ENCODE results near the gene MYOG. TPM values are rescaled to one million over a fixed set of nuclear protein-coding genes. Genes with fewer than 3 reads are reported as not detected.

MYOG gene
- total RNA-seq, 1 experiment from 2014 or later: not detected

GRCh38 chr1:203113308-203113707 is 27.5 kb upstream of the MYOG start:
- H3T11ph ChIP-seq (ENCODE audit: low read length): no peak overlapping the region
- no peak overlapping the region for H3K27ac ChIP-seq (ENCODE audit: insufficient read length, low read depth, low read length)
- no peak for DNase-seq
- H2BK20ac ChIP-seq (ENCODE audit: low read depth, low read length, poor library complexity, severe bottlenecking): no peak overlapping the region
- H4K8ac ChIP-seq (replicated peaks; ENCODE audit: insufficient read length, low read depth, low read length): no peak overlapping the region
- H3K9me3 Mint-ChIP-seq: no peaks in the 10 kb centered on the region; a peak in 1 of 5 replicates
- H3K27me3 ChIP-seq (ENCODE audit: insufficient read depth, low read length): no peaks in the 10 kb centered on the region
- H3K4me1 ChIP-seq (ENCODE audit: insufficient read depth, low read length): no peaks in the 10 kb centered on the region
- no peak overlapping the region for H3K18ac ChIP-seq (ENCODE audit: insufficient read length, low read depth, low read length)
- H3K4me1 Mint-ChIP-seq: peaks cover 0 to 4% of the 10 kb centered on the region in 2 experiments; a peak in 1 of 4 replicates
- H2BK12ac ChIP-seq (ENCODE audit: insufficient read length, low read depth, low read length): no peak overlapping the region
- no peaks in the 10 kb centered on the region for H3K9me3 ChIP-seq (ENCODE audit: control insufficient read depth, low read depth, low read length)
- no peak overlapping the region for H3K4me2 ChIP-seq (ENCODE audit: insufficient read depth, insufficient read length, low read length)
- no peaks in the 10 kb centered on the region for H3K23me2 ChIP-seq (ENCODE audit: insufficient read length, low read depth, low read length, poor library complexity, severe bottlenecking)
- no peak overlapping the region for H2BK120ac ChIP-seq (ENCODE audit: low read depth, low read length, poor library complexity, severe bottlenecking)
- peaks cover 45% of the 10 kb centered on the region for H3K27me3 Mint-ChIP-seq (ENCODE audit: low read depth)
- H3K79me2 ChIP-seq (ENCODE audit: insufficient read depth, low read length): no peaks in the 10 kb centered on the region
- no peak overlapping the region for H3K23ac ChIP-seq (ENCODE audit: insufficient read length, low read depth, low read length)
- H3K4ac ChIP-seq (ENCODE audit: low read depth, low read length): no peak overlapping the region
- no peaks in the 10 kb centered on the region for H3K36me3 Mint-ChIP-seq (ENCODE audit: insufficient read depth in 1 of 3, low read depth in 3 of 3)
- H3K56ac ChIP-seq (ENCODE audit: insufficient read length, low read depth, low read length): no peak overlapping the region
- no peaks in the 10 kb centered on the region for H4K20me1 ChIP-seq (ENCODE audit: control insufficient read depth, insufficient read depth, insufficient read length)
- WGBS (ENCODE audit: extremely low coverage, insufficient read length, low lambda C conversion rate): no CpG with 5 or more reads among the region's 4 CpGs
- H2BK5ac ChIP-seq (ENCODE audit: insufficient read length, low read length): no peak overlapping the region
- TF ChIP-seq, protein P1, sequence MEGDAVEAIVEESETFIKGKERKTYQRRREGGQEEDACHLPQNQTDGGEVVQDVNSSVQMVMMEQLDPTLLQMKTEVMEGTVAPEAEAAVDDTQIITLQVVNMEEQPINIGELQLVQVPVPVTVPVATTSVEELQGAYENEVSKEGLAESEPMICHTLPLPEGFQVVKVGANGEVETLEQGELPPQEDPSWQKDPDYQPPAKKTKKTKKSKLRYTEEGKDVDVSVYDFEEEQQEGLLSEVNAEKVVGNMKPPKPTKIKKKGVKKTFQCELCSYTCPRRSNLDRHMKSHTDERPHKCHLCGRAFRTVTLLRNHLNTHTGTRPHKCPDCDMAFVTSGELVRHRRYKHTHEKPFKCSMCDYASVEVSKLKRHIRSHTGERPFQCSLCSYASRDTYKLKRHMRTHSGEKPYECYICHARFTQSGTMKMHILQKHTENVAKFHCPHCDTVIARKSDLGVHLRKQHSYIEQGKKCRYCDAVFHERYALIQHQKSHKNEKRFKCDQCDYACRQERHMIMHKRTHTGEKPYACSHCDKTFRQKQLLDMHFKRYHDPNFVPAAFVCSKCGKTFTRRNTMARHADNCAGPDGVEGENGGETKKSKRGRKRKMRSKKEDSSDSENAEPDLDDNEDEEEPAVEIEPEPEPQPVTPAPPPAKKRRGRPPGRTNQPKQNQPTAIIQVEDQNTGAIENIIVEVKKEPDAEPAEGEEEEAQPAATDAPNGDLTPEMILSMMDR (conservative IDR thresholded peaks at IDR 0.05): no peak
- no peak overlapping the region for H4K91ac ChIP-seq (ENCODE audit: insufficient read length, low read depth, low read length)
- no peak overlapping the region for H2AK5ac ChIP-seq (ENCODE audit: insufficient read length, low read length)
- H3K9ac ChIP-seq (ENCODE audit: extremely low read depth, insufficient read length, low read length): no peak overlapping the region
- no peak overlapping the region for H2BK15ac ChIP-seq (ENCODE audit: low read depth, low read length)
- no peak overlapping the region for H4K5ac ChIP-seq (ENCODE audit: insufficient read length, low read depth, low read length)
- H3K4me3 Mint-ChIP-seq: no peak overlapping the region
- H3K79me1 ChIP-seq (ENCODE audit: insufficient read depth, low read depth, low read length, poor library complexity, severe bottlenecking): no peaks in the 10 kb centered on the region
- no peak overlapping the region for H2AFZ ChIP-seq (ENCODE audit: low read length)
- no peak overlapping the region for H3K14ac ChIP-seq (ENCODE audit: insufficient read depth, low read length)
- H3K27ac Mint-ChIP-seq: no peak overlapping the region
